ENCODE measurements around the gene KCND2.

- TF ChIP-seq BCL11A (IDR thresholded peaks at IDR 0.05; ENCODE audit: low read depth in 2 of 2, low read length in 2 of 2): no peak
- TF ChIP-seq, protein P1, sequence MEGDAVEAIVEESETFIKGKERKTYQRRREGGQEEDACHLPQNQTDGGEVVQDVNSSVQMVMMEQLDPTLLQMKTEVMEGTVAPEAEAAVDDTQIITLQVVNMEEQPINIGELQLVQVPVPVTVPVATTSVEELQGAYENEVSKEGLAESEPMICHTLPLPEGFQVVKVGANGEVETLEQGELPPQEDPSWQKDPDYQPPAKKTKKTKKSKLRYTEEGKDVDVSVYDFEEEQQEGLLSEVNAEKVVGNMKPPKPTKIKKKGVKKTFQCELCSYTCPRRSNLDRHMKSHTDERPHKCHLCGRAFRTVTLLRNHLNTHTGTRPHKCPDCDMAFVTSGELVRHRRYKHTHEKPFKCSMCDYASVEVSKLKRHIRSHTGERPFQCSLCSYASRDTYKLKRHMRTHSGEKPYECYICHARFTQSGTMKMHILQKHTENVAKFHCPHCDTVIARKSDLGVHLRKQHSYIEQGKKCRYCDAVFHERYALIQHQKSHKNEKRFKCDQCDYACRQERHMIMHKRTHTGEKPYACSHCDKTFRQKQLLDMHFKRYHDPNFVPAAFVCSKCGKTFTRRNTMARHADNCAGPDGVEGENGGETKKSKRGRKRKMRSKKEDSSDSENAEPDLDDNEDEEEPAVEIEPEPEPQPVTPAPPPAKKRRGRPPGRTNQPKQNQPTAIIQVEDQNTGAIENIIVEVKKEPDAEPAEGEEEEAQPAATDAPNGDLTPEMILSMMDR (IDR thresholded peaks at IDR 0.05; ENCODE audit: control extremely low read depth in 1 of 3, insufficient read depth in 1 of 3, low read depth in 1 of 3, low read length in 3 of 3): no peak
- no peak for TF ChIP-seq CEBPB (IDR thresholded peaks at IDR 0.05; ENCODE audit: low read depth, low read length)
- no peak for TF ChIP-seq CHD2 (IDR thresholded peaks at IDR 0.05; ENCODE audit: low read length)
- TF ChIP-seq KDM5A (IDR thresholded peaks at IDR 0.05; ENCODE audit: low read length): no peak
- TF ChIP-seq TAF7 (optimal IDR thresholded peaks at IDR 0.05; ENCODE audit: borderline replicate concordance, low read depth, low read length): no peak
- no peak for TF ChIP-seq POLR2A (IDR thresholded peaks at IDR 0.05; ENCODE audit: control extremely low read depth in 1 of 2, low read depth in 2 of 2, low read length in 2 of 2)
- no peak for TF ChIP-seq RNF2 (IDR thresholded peaks at IDR 0.05; ENCODE audit: borderline replicate concordance, low read depth, low read length, missing control alignments, poor library complexity, severe bottlenecking)
- no peak for TF ChIP-seq TAF1 (IDR thresholded peaks at IDR 0.05; ENCODE audit: low read depth, low read length)
- no peak for TF ChIP-seq POLR2AphosphoS5 (IDR thresholded peaks at IDR 0.05; ENCODE audit: low read depth, low read length)
- TF ChIP-seq YY1 (IDR thresholded peaks at IDR 0.05; ENCODE audit: low read depth, low read length): no peak
Measured at GRCh38 chr7:120743128-120743527, 470.2 kb downstream of the KCND2 start.
